HCT116 (cell line): Measurements from ENCODE around the gene RHEX. TPM values are rescaled to one million over a fixed set of nuclear protein-coding genes. Genes with fewer than 3 reads are reported as not detected.

ENCODE experiments used
- ATAC-seq: fragments of 200-7000 bp; cut with Tn5 transposase; 2 replicates; pipeline ENCODE4 v1.9.1; 2020; ENCODE audit warnings: mild to moderate bottlenecking, moderate library complexity
- BruUV-seq: library from RNA; stranded (reverse); fragments of 400-500 nt; replicated peaks from 2 replicates; lab custom pipeline; 2021; lab: Mats Ljungman, UMichigan
- CTCF ChIA-PET: fragments of 300-600 bp; sonication (Branson Sonifier 250); formaldehyde crosslinking; loops from one replicate; lab custom pipeline; 2021; ENCODE audit warnings: antibody characterized with exemption; lab: Charles Lee
- POLR2A ChIA-PET: fragments of 300-600, 350-600 bp; sonication (Branson Sonifier 250); formaldehyde crosslinking; loops from one replicate; lab custom pipeline; 2021; ENCODE audit warnings: antibody characterized with exemption; lab: Charles Lee
- RAD21 ChIA-PET, 2 experiments: fragments of 300-600 bp; sonication (Branson Sonifier 250); formaldehyde crosslinking; loops; one replicate each; lab custom pipeline; 2023; ENCODE audit warnings: low total read pairs in 2 of 2; ENCODE audit not compliant: uncharacterized antibody in 2 of 2, unreplicated experiment in 2 of 2, low non-redundant PET in 1 of 2; lab: Charles Lee
- DNase-seq: peaks from one replicate; pipeline ENCODE4 v3.0.0-alpha.2; 2010; ENCODE audit warnings: low read depth, low spot score
- H2AFZ ChIP-seq: fragments of 200-600 bp; shearing (Covaris generic), sonication (generic); 2 replicates; pipeline ENCODE4 v1.6.1; 2017; ENCODE audit warnings: low read depth, mixed run types, mixed read lengths, antibody characterized with exemption, low read length; ENCODE audit not compliant: poor library complexity, severe bottlenecking
- H3K27ac ChIP-seq: 2 replicates; pipeline ENCODE4 v1.5.1; 2012; ENCODE audit warnings: low read depth, low read length
- H3K27me3 ChIP-seq: fragments of 200-600 bp; sonication (generic); 2 replicates; pipeline ENCODE4 v1.6.1; 2016; ENCODE audit warnings: mixed run types, low read length, mixed read lengths; ENCODE audit not compliant: insufficient read depth
- H3K36me3 ChIP-seq, 2 experiments: fragments of 200-500 bp in 1 of 2; fragments of 200-600 bp in 1 of 2; sonication (Bioruptor generic) in 1 of 2; sonication (generic) in 1 of 2; 2 replicates each; pipeline versions ENCODE4 v1.5.1 to v1.6.1; 2014 to 2016; ENCODE audit warnings: low read length in 2 of 2, inconsistent platforms in 1 of 2, mixed read lengths in 1 of 2, mixed run types in 1 of 2; ENCODE audit not compliant: insufficient read depth in 2 of 2, control insufficient read depth in 1 of 2
- H3K4me1 ChIP-seq, 2 experiments: fragments of 200-600 bp in 1 of 2; sonication (generic) in 1 of 2; 2 replicates each; pipeline versions ENCODE4 v1.5.1 to v1.6.1; 2012 to 2017; ENCODE audit warnings: low read length in 2 of 2, inconsistent platforms in 1 of 2, mild to moderate bottlenecking in 1 of 2, mixed read lengths in 1 of 2, mixed run types in 1 of 2, moderate library complexity in 1 of 2; ENCODE audit not compliant: insufficient read depth in 2 of 2, control insufficient read depth in 1 of 2
- H3K4me2 ChIP-seq: fragments of 200-600 bp; sonication (generic); 2 replicates; pipeline ENCODE4 v1.6.1; 2017; ENCODE audit warnings: mixed run types, low read length, mixed read lengths
- H3K4me3 ChIP-seq, 2 experiments: fragments of 200-600 bp in 1 of 2; sonication (generic) in 1 of 2; replicated peaks in 1 of 2; 2 replicates each; pipeline ENCODE4 v1.5.1; 2011 to 2016; ENCODE audit warnings: low read length in 2 of 2, control low read depth in 1 of 2, low read depth in 1 of 2, mild to moderate bottlenecking in 1 of 2, mixed read lengths in 1 of 2, mixed run types in 1 of 2
- H3K79me2 ChIP-seq: fragments of 200-600 bp; sonication (generic); 2 replicates; pipeline ENCODE4 v1.6.1; 2017; ENCODE audit warnings: mild to moderate bottlenecking, mixed run types, low read length, moderate library complexity, mixed read lengths; ENCODE audit not compliant: insufficient read depth
- H3K9ac ChIP-seq: fragments of 200-600 bp; sonication (generic); 2 replicates; pipeline ENCODE4 v1.6.1; 2016; ENCODE audit warnings: low read length, mixed read lengths
- H3K9me2 ChIP-seq: fragments of 200-600 bp; sonication (generic), shearing (Covaris generic); 2 replicates; pipeline ENCODE4 v1.6.1; 2017; ENCODE audit warnings: mixed run types, mild to moderate bottlenecking, moderate library complexity; ENCODE audit not compliant: insufficient read depth
- H3K9me3 ChIP-seq, 2 experiments: fragments of 200-500 bp in 1 of 2; fragments of 200-600 bp in 1 of 2; sonication (Bioruptor generic) in 1 of 2; sonication (generic) in 1 of 2; 2 replicates each; pipeline ENCODE4 v1.6.1; 2014 to 2017; ENCODE audit warnings: low read length in 2 of 2, mixed read lengths in 2 of 2, inconsistent platforms in 1 of 2, low read depth in 1 of 2, mild to moderate bottlenecking in 1 of 2, mixed run types in 1 of 2, moderate library complexity in 1 of 2; ENCODE audit not compliant: control insufficient read depth in 1 of 2, insufficient read depth in 1 of 2
- H4K20me1 ChIP-seq: fragments of 200-600 bp; sonication (generic), shearing (Covaris generic); 2 replicates; pipeline ENCODE4 v1.6.1; 2017; ENCODE audit warnings: mixed run types, mild to moderate bottlenecking, moderate library complexity; ENCODE audit not compliant: insufficient read depth
- ATF3 ChIP-seq: IDR thresholded peaks from 2 replicates; pipeline ENCODE4 v1.6.1; 2012
- CBX3 ChIP-seq: IDR thresholded peaks from 2 replicates; pipeline ENCODE4 v1.6.1; 2012; ENCODE audit warnings: low read depth
- CEBPB ChIP-seq: IDR thresholded peaks from 2 replicates; pipeline ENCODE4 v1.6.1; 2012; ENCODE audit warnings: low read depth
- CTCF ChIP-seq, 3 experiments: fragments of 200-600 bp in 1 of 3; sonication (generic) in 1 of 3; IDR thresholded peaks in 2 of 3; conservative IDR thresholded peaks in 1 of 3; 2 replicates each; pipeline ENCODE4 v1.5.1; 2012 to 2017; ENCODE audit warnings: low read depth in 2 of 3, low read length in 2 of 3, antibody characterized with exemption in 1 of 3, borderline replicate concordance in 1 of 3, control low read depth in 1 of 3, mild to moderate bottlenecking in 1 of 3, mixed read lengths in 1 of 3, mixed run types in 1 of 3, moderate library complexity in 1 of 3; ENCODE audit not compliant: insufficient read depth in 1 of 3
- EGR1 ChIP-seq: IDR thresholded peaks from 2 replicates; pipeline ENCODE4 v1.6.1; 2012; ENCODE audit warnings: low read depth
- EZH2 ChIP-seq: fragments of 200-600 bp; sonication (generic); IDR thresholded peaks from 2 replicates; pipeline ENCODE4 v1.6.1; 2017; ENCODE audit warnings: antibody characterized with exemption, mixed run types
- FOSL1 ChIP-seq: IDR thresholded peaks from 2 replicates; pipeline ENCODE4 v1.6.1; 2012; ENCODE audit warnings: low read depth
- JUND ChIP-seq: IDR thresholded peaks from 2 replicates; pipeline ENCODE4 v1.6.1; 2012
- MAX ChIP-seq: IDR thresholded peaks from 2 replicates; pipeline ENCODE4 v1.6.1; 2012
- POLR2A ChIP-seq: IDR thresholded peaks from 2 replicates; pipeline ENCODE4 v1.7.0; 2011; ENCODE audit warnings: borderline replicate concordance; ENCODE audit not compliant: insufficient read depth, insufficient read length; ENCODE audit errors: extremely low read depth
- POLR2AphosphoS5 ChIP-seq: IDR thresholded peaks from 2 replicates; pipeline ENCODE4 v1.6.1; 2011; ENCODE audit warnings: mild to moderate bottlenecking, low read depth, low read length, moderate library complexity
- RAD21 ChIP-seq: IDR thresholded peaks from 2 replicates; pipeline ENCODE4 v1.6.1; 2012; ENCODE audit warnings: low read depth, mild to moderate bottlenecking
- SIN3A ChIP-seq: IDR thresholded peaks from 2 replicates; pipeline ENCODE4 v1.6.1; 2012; ENCODE audit warnings: low read depth
- SP1 ChIP-seq: IDR thresholded peaks from 2 replicates; pipeline ENCODE4 v1.6.1; 2012; ENCODE audit warnings: low read depth
- SRF ChIP-seq: IDR thresholded peaks from 2 replicates; pipeline ENCODE4 v1.6.1; 2012; ENCODE audit warnings: low read depth
- YY1 ChIP-seq: IDR thresholded peaks from 2 replicates; pipeline ENCODE4 v1.6.1; 2011; ENCODE audit warnings: low read length, low read depth, moderate library complexity, mild to moderate bottlenecking; ENCODE audit not compliant: insufficient replicate concordance; ENCODE audit errors: extremely low read depth
- ZFX ChIP-seq: fragments of 450-650 bp; IDR thresholded peaks from 2 replicates; pipeline ENCODE4 v1.6.1; 2017
- ZNF274 ChIP-seq: fragments of 200-500 bp; sonication (Bioruptor generic); IDR thresholded peaks from 2 replicates; pipeline ENCODE4 v1.6.1; 2014; ENCODE audit warnings: mild to moderate bottlenecking, low read depth, low read length, inconsistent platforms
- intact Hi-C: fragments of 100-400 bp; cut with micrococcal nuclease; formaldehyde crosslinking; loops from 2 replicates; pipeline ENCODE4 v1.10.0; 2022
- total RNA-seq: library from RNA; stranded (reverse); gene quantifications from one replicate; pipeline ENCODE4 v1.2.1, GENCODE V29; 2021; ENCODE audit not compliant: unreplicated experiment

Gene RHEX
- total RNA-seq, 1 experiment from 2014 or later = not detected

- Histone ChIP-seq H3K27ac (no peak overlapping the region), H3K27me3 (peaks cover 5% of the 10 kb centered on the region; the same call in 1 of the 2 replicates), H3K9ac (no peak overlapping the region), H3K36me3 (no peaks in the 10 kb centered on the region), H2AFZ (no peak overlapping the region), H4K20me1 (no peaks in the 10 kb centered on the region), H3K79me2 (no peaks in the 10 kb centered on the region), H3K4me1 (no peaks in the 10 kb centered on the region), H3K9me3 (no peaks in the 10 kb centered on the region), H3K9me2 (no peaks in the 10 kb centered on the region), H3K4me2 (no peak overlapping the region), H3K4me3 (no peak overlapping the region)
- TF ChIP-seq JUND (no peak), EGR1 (no peak), RAD21 (no peak), ZNF274 (no peak), POLR2AphosphoS5 (no peak), CBX3 (no peak), SIN3A (no peak), POLR2A (no peak), ZFX (no peak), SP1 (no peak), FOSL1 (no peak), CEBPB (no peak), YY1 (no peak), ATF3 (no peak), EZH2 (no peak), MAX (no peak), SRF (no peak), CTCF (IDR thresholded peaks at IDR 0.05 in 2 of 3, conservative IDR thresholded peaks at IDR 0.05 in 1 of 3; ENCODE audit: borderline replicate concordance in 1 of 3, insufficient read depth in 1 of 3, low read depth in 2 of 3, low read length in 2 of 3) (no peak)
- ATAC-seq (no peak), DNase-seq (no peak)
- intact Hi-C loops = loop anchor here (5.0 kb wide), 1 partner anchor 313 kb away; no protein-coding TSS in a partner anchor
- ChIA-PET CTCF (interaction anchor here (1.0 to 3.5 kb wide), 11 partner anchors 8 to 313 kb away, joined by 3 to 111 read pairs (median 10); no protein-coding TSS in a partner anchor), RAD21 (interaction anchor here (0.8 to 1.9 kb wide), 5 partner anchors 74 to 186 kb away, joined by 3 to 9 read pairs (median 7); no protein-coding TSS in a partner anchor), POLR2A (no interaction called here)
- no TSS peak for BruUV-seq
These were observed 52.6 kb downstream of the RHEX start for GRCh38 chr1:206105464-206105995.
